NT2/D1 (cell line): Measurements from ENCODE around the gene ERICH4.
A peak's percentile ranks its signal among the peaks of the same experiment; 100 is the strongest.

ENCODE experiments used
- DNase-seq: peaks from one replicate; pipeline ENCODE4 v3.0.0-alpha.2; 2011; ENCODE audit warnings: low read depth, low spot score
- H3K27me3 ChIP-seq: 2 replicates; pipeline ENCODE4 v1.6.0; 2011; ENCODE audit warnings: mild to moderate bottlenecking; ENCODE audit not compliant: insufficient read length, insufficient read depth
- H3K36me3 ChIP-seq: 2 replicates; pipeline ENCODE4 v1.6.1; 2011; ENCODE audit warnings: mild to moderate bottlenecking, low read length, mixed read lengths; ENCODE audit not compliant: insufficient read depth, insufficient read length
- H3K4me1 ChIP-seq: 2 replicates; pipeline ENCODE4 v1.5.1; 2011; ENCODE audit not compliant: insufficient read depth, insufficient read length
- H3K4me3 ChIP-seq: 2 replicates; pipeline ENCODE4 v1.5.1; 2011; ENCODE audit warnings: low read depth; ENCODE audit not compliant: insufficient read length
- H3K9ac ChIP-seq: 2 replicates; pipeline ENCODE4 v1.6.0; 2011; ENCODE audit warnings: low read depth; ENCODE audit not compliant: insufficient read length
- H3K9me3 ChIP-seq: 2 replicates; pipeline ENCODE4 v1.5.1; 2011; ENCODE audit warnings: mild to moderate bottlenecking, low read length; ENCODE audit not compliant: insufficient read depth
- SUZ12 ChIP-seq: IDR thresholded peaks from 2 replicates; pipeline ENCODE4 v1.6.1; 2011; ENCODE audit not compliant: insufficient read length, insufficient read depth; ENCODE audit errors: extremely low read depth
- YY1 ChIP-seq: IDR thresholded peaks from 2 replicates; pipeline ENCODE4 v1.6.1; 2011; ENCODE audit not compliant: insufficient read length, insufficient read depth
- ZNF274 ChIP-seq: IDR thresholded peaks from 2 replicates; pipeline ENCODE4 v1.6.1; 2011; ENCODE audit warnings: mild to moderate bottlenecking, low read depth, low read length

ERICH4 gene, protein sequence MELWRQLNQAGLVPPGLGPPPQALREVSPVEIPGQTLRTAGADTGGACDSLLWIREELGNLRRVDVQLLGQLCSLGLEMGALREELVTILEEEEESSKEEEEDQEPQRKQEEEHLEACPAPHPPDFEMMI

GRCh38 chr19:41442473-41443355 is at the start of gene ERICH4:
ERICH4 (plus strand) TSS chr19:41443156; CDS start chr19:41443170, 14 bp downstream.
- Histone ChIP-seq H3K9ac (no peak within 1 kb of the TSS), H3K36me3 (peaks cover 7% of the 10 kb centered on the region), H3K4me3 (no peak within 1 kb of the TSS), H3K27me3 (peaks cover 25% of the 10 kb centered on the region), H3K4me1 (peaks cover 2% of the 10 kb centered on the region), H3K9me3 (no peaks in the 10 kb centered on the region)
- TF ChIP-seq ZNF274 = no peak
- TF ChIP-seq YY1 = no peak
- no peak for TF ChIP-seq SUZ12
- no peak for DNase-seq

GRCh38 chr19:41395355-41395754 is 47.6 kb upstream of the ERICH4 start:
- TF ChIP-seq ZNF274 (no peak), SUZ12 (no peak), YY1 (no peak)
- H3K27me3 ChIP-seq = no peaks in the 10 kb centered on the region
- H3K9ac ChIP-seq = no peak overlapping the region
- no peaks in the 10 kb centered on the region for H3K4me1 ChIP-seq
- peaks cover 30% of the 10 kb centered on the region for H3K36me3 ChIP-seq
- no peaks in the 10 kb centered on the region for H3K9me3 ChIP-seq
- no peak overlapping the region for H3K4me3 ChIP-seq
- DNase-seq = no peak

DNA sequence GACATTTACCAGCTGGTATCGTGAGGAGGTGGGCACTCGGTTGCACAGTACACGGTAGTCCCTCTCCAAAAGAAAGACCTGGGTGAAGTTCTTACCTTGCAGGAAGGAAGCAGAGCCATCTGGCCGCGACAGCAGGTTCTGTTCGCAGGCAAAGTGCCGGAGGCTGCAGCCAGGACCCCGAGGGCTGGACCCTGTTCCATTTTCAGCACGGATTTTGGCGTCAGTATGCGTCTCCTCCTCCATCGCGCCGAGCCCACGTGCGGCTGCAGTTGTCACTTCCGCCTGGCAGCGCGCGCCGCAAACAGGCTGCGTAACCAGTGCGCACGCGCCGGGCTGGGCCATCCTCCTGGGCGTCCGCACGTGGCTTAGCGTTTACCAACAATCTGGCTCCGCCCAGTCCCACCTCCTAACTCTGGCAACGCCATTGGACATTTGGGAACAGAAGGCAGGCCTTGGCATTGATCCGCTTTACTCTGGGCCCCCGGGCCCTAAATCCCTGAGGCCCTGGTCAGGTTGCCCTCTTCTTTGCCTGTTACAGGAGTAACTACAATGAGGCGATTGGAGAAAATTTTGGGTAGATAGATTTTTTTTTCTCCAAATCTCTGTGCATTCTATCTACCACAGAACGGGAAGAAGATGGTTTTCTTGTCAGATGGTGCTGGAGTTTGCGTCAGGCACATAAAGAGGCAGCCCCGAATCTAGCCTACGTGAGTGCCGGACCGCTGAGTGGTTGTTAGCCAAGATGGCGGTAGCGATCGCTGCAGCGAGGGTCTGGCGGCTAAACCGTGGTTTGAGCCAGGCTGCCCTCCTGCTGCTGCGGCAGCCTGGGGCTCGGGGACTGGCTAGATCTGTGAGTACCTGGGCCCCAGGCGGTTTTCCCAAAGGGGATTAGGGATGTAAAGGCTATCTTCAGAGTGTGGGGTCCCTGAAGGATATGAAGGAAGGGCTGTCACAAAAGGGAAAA is 45.6 kb upstream of the ERICH4 start, which contains the start of the genes BCKDHA and EXOSC5:
Gene BCKDHA, plus strand, starts transcription at position 733 of the 964 bp plus-strand sequence. Its CDS starts 10 bp downstream, at position 743.
Gene EXOSC5, minus strand, starts transcription at position 274 of the 964 bp plus-strand sequence. Its CDS starts 31 bp downstream, at position 243.
- Histone ChIP-seq H3K9ac (peak within 1 kb of the TSS; percentile 84), H3K36me3 (peaks cover 13% of the 10 kb centered on the region), H3K4me1 (no peaks in the 10 kb centered on the region), H3K27me3 (no peaks in the 10 kb centered on the region), H3K9me3 (no peaks in the 10 kb centered on the region), H3K4me3 (peak within 1 kb of the TSS; percentile 86)
- peak; percentile 97 for DNase-seq
- TF ChIP-seq YY1 (peak; percentile 64), ZNF274 (no peak)

DNA sequence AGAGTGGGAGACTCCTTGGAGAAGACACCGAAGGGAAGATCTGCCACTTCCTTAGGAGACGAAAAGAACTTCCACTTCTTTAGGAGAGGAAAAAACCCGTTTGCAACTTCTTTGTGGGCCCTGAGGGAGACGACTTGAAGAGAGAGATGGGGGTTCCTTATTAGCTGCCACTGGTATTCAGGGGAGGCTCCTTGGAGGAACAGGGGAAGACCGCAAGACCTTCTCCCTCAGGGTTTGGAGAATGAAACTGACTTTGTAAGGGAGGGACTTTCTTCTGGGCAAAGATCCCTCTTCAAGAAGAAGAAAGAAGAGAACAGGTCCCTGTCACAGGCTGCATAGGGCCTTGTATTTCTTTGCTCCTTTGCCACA is 44.9 kb upstream of the ERICH4 start:
- DNase-seq = no peak
- no peaks in the 10 kb centered on the region for H3K9me3 ChIP-seq
- peaks cover 8% of the 10 kb centered on the region for H3K36me3 ChIP-seq
- TF ChIP-seq ZNF274 (no peak), YY1 (no peak), SUZ12 (no peak)
- no peaks in the 10 kb centered on the region for H3K27me3 ChIP-seq
- H3K4me1 ChIP-seq = no peaks in the 10 kb centered on the region
- H3K9ac ChIP-seq = peak overlapping the region; percentile 84
- peak overlapping the region; percentile 86 for H3K4me3 ChIP-seq

GRCh38 chr19:41398598-41398997 is 44.4 kb upstream of the ERICH4 start:
- H3K4me3 ChIP-seq = peak overlapping the region; percentile 86
- TF ChIP-seq SUZ12 = no peak
- no peak for TF ChIP-seq ZNF274
- no peak for TF ChIP-seq YY1
- no peak for DNase-seq
- no peaks in the 10 kb centered on the region for H3K4me1 ChIP-seq
- H3K27me3 ChIP-seq = no peaks in the 10 kb centered on the region
- H3K9ac ChIP-seq = peak overlapping the region; percentile 84
- no peaks in the 10 kb centered on the region for H3K9me3 ChIP-seq
- H3K36me3 ChIP-seq = peaks cover 8% of the 10 kb centered on the region

- DNase-seq = no peak
Measured at GRCh38 chr19:41399091-41399490, 43.9 kb upstream of the ERICH4 start.

More at GRCh38 chr19:41399091-41399490, 43.9 kb upstream of the ERICH4 start:
- Histone ChIP-seq H3K27me3 (no peaks in the 10 kb centered on the region), H3K9me3 (no peaks in the 10 kb centered on the region), H3K4me3 (no peak overlapping the region), H3K36me3 (peaks cover 8% of the 10 kb centered on the region), H3K9ac (no peak overlapping the region), H3K4me1 (no peaks in the 10 kb centered on the region)
- TF ChIP-seq SUZ12 (no peak), YY1 (no peak), ZNF274 (no peak)
